ENCODE data around the gene SBK3.
A peak's percentile ranks its signal among the peaks of the same experiment; 100 is the strongest.
"Not testable (repeated sequence)": the region's sequence is repeated elsewhere in the genome, so short reads cannot be mapped to it uniquely, and the experiment has no call there.

The SBK3 gene

GRCh38 chr19:55539090-55539984 lies 6.0 kb downstream of the SBK3 start:
- DNase-seq, result no peak

DNA sequence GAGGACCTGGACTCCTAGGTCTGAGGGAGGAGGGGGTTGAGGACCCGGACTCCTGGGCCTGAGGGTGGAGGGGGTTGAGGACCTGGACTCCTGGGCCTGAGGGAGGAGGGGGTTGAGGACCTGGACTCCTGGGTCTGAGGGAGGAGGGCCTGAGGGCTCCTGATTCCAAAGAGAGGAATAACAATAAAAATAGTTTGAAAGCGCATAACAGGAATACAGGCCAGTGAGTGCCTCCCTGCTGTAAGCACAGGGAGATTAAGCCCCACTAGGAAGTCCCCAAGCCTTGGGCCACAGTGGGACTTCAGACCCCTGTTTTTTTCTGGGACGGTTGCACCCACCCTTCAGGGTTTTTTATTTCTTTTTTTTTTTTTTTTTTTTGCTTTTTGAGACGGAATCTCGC lies 7.2 kb downstream of the SBK3 start:
- no peak for DNase-seq

- DNase-seq, result no peak
Measured at GRCh38 chr19:55537741-55538111, 7.6 kb downstream of the SBK3 start.

- DNase-seq, result no peak
Measured at GRCh38 chr19:55536951-55537740, 8.2 kb downstream of the SBK3 start, which contains the start of gene SBK2. SBK2 (minus strand) TSS chr19:55537133; CDS start chr19:55536294, 839 bp downstream.

- no peak for DNase-seq
Measured at GRCh38 chr19:55536366-55536765, 9.0 kb downstream of the SBK3 start.

DNA sequence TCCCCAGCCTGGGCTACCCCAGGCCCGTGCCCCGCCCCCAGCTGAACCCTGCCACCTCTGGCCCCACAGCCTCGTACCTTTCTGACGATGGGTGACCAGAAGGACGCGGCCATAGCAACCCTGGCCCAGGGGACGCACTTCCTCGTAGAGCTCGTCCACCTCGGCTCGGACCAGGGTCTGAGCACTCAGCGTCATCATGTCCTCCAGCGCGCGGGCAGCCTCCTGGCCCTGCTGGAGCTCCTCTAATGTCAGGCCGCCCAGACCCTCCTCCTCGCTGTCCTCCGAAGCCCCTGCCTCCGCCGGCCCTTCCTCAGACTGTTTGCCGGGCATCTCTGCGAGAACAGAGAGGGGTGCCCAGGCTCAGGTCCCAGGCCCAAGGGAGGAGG lies 9.4 kb downstream of the SBK3 start:
- DNase-seq, result no peak

- no peak for DNase-seq
Measured at GRCh38 chr19:55535173-55535964, 10.0 kb downstream of the SBK3 start.

GRCh38 chr19:55534280-55534679 lies 11.1 kb downstream of the SBK3 start:
- DNase-seq, result not testable (repeated sequence)

GRCh38 chr19:55530996-55531395 lies 14.3 kb downstream of the SBK3 start:
- DNase-seq, result no peak

GRCh38 chr19:55529636-55530234 lies 15.6 kb downstream of the SBK3 start:
- DNase-seq, result no peak

GRCh38 chr19:55528030-55528803 lies 17.1 kb downstream of the SBK3 start:
- no peak for DNase-seq

DNA sequence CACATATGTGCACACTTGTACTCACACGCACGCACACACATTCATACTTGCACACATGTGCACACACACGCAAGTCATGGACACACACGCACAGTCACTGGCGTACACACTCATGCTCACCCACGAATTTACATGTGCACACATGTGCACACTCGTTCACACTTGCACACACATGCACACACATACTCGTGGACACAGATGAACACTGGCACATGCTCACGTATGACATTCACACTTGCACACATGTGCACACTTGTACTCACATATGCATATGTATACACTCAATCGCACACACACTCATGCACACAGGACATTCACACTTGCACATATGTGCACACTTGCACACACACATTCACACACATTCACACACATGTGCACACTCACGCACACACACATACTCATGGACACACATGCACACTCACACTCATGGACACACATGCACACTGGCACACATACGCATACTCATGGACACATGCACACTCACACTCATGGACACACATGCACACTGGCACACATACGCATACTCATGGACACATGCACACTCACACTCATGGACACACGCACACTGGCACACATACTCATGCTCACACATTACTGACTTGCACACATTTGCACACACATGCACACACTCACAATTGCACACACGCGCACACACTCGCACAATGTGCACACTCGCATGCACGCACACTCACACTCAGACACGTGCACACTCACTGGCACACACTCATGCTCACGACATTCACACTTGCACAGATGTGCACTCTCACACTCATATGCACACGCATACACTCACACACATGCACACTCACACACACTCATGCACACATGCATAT lies 17.9 kb downstream of the SBK3 start:
- DNase-seq, result no peak

DNA sequence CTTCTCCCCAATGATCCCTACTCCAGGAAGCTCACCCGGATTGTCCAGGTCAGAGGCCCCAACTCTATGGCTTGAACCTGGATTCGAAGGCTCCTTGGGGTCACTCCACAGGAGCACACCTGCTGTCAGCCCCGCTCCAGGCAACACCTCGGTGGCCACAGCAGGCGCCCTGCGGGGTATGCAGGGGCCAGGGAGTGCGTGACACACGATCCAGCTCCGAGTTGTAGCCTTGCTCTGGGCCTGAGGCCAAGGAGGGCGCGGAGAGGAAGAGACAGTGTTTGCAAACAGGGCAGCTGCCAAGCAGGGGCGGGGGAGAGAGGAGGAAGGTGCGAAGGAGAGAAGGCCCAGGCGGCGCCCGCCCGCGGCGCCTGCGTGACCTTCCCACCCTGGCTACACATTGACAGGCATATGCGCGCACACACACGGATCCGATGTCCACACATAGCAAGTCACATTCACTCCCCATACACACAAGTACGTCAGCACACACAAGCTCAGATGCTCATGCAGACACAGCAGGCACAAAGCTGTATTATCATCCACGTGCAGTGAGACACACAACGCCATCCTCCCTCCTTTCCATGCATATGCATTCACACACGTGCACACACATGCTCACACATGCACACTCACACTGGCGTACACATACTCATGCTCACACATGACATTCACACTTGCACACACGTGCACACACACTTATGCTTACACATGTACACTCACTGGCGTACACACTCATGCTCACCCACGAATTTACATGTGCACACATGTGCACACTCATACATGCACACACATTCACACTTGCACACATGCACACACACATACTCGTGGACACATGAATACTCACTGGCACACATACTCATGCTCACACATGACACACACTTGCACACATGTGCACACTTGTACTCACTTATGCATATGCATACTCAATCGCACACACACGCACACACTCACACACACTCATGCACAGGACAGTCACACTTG lies 18.8 kb downstream of the SBK3 start:
- no peak for DNase-seq

GRCh38 chr19:55525289-55526101 lies 19.8 kb downstream of the SBK3 start:
- no peak for DNase-seq

GRCh38 chr19:55520691-55521292 lies 24.6 kb downstream of the SBK3 start:
- DNase-seq, result no peak

DNA sequence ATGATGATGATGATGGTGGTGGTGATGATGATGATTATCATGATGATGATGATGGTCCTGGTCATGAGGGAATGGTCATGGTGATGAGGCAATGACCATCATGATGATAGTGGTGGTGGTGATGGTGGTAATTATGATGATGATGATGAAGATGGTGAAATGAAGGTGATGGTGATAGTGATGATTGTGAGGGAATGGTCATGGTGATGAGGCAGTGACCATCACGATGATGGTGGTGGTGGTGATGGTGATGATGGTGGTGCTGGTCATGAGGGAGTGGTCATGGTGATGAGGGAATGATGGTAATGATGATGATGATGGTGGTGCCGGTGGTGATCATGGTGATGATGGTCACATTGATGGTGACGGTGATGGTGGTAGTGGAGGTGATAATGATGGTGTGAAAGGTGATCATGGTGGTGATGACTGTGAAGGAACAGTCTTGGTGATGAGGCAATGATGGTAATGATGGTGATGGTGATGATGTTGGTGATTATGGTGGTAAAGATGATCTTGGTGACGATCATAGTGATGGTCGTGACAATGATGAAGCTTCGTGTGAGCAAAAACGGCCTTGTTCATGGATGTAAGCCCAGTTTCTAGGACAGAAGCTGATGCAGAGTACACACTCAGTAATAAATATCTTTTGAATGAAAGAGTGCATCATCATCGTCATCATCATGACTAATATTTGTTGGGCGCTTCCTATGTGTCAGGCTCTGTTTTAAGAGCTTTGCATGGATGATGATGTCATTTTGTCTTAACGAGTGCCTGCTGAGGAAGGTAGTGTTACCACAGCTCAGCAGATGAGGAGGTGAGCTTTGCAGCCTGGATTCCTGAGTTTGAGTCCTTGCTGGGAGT lies 25.7 kb downstream of the SBK3 start:
- no peak for DNase-seq

DNA sequence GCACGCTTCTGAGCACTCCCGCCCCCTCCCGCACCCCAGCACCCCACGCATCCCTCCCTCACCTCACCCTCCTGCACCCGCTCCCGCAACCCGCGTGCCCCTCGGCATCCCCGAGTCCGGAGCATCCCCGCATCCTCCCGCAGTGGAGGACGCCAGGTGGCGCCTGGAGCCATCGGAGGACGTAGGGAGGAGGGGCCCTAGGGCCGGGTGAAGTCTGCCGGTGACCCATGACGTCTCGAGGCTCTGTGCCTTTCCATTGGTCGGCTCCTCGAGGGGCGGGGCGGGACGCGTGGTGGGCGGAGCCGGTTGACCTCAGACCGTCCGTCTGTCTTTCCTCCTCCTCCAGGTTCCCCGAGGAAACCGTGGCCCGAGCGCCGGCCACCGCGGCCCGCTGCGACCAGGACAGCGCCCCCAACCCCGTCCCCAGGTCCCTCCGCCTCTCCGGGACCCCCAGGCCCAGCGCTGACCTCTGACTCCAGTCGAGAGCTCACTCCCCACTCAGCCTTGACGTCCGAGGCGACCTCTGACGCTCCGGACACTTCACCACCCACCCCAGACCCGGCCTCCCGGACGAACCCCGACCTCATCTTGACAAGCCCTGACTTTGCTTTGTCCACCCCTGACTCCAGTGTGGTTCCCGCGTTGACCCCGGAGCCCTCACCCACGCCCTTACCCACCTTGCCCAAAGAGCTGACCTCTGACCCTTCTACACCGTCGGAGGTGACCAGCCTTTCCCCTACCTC lies 28.3 kb downstream of the SBK3 start:
- DNase-seq, result peak; percentile 40 to 77
